ES-I3 (cell line): ENCODE data around the gene ADAR.

Source experiments
- H3K36me3 ChIP-seq: 2 replicates; pipeline ENCODE4 v1.6.1; 2013; ENCODE audit warnings: mild to moderate bottlenecking, low read length, control low read depth, moderate library complexity; ENCODE audit not compliant: insufficient read depth
- H3K4me1 ChIP-seq: 2 replicates; pipeline ENCODE4 v1.6.1; 2013; ENCODE audit warnings: mild to moderate bottlenecking, control low read depth, low read length; ENCODE audit not compliant: insufficient read depth
- H3K9ac ChIP-seq: 2 replicates; pipeline ENCODE4 v1.6.1; 2013; ENCODE audit warnings: low read depth, mild to moderate bottlenecking, low read length, moderate library complexity
- H3K9me3 ChIP-seq: 2 replicates; pipeline ENCODE4 v1.6.1; 2013; ENCODE audit warnings: mild to moderate bottlenecking, low read length, moderate library complexity; ENCODE audit not compliant: control insufficient read depth, insufficient read depth

The ADAR gene

GRCh38 chr1:154608397-154609270 is 648 bp upstream of the ADAR start:
- Histone ChIP-seq H3K9ac (peak overlapping the region; percentile 85), H3K36me3 (no peaks in the 10 kb centered on the region), H3K4me1 (peaks cover 25% of the 10 kb centered on the region), H3K9me3 (no peaks in the 10 kb centered on the region)

- no peaks in the 10 kb centered on the region for H3K36me3 ChIP-seq
- H3K4me1 ChIP-seq, result peaks cover 25% of the 10 kb centered on the region
- H3K9me3 ChIP-seq, result no peaks in the 10 kb centered on the region
- peak overlapping the region; percentile 85 for H3K9ac ChIP-seq
Measured at GRCh38 chr1:154607106-154607608, 829 bp downstream of the ADAR start.

GRCh38 chr1:154605534-154605933 is 2.5 kb downstream of the ADAR start:
- H3K36me3 ChIP-seq, result peaks cover 14% of the 10 kb centered on the region
- H3K4me1 ChIP-seq, result peaks cover 18% of the 10 kb centered on the region
- no peak overlapping the region for H3K9ac ChIP-seq
- H3K9me3 ChIP-seq, result no peaks in the 10 kb centered on the region

- no peaks in the 10 kb centered on the region for H3K9me3 ChIP-seq
- H3K36me3 ChIP-seq, result peaks cover 16% of the 10 kb centered on the region
- H3K4me1 ChIP-seq, result peaks cover 3% of the 10 kb centered on the region; the same call in 1 of the 2 replicates
- no peak overlapping the region for H3K9ac ChIP-seq
Measured at GRCh38 chr1:154603317-154603716, 4.7 kb downstream of the ADAR start.

- Histone ChIP-seq H3K9ac (no peak overlapping the region), H3K36me3 (peaks cover 30% of the 10 kb centered on the region), H3K4me1 (no peaks in the 10 kb centered on the region), H3K9me3 (no peaks in the 10 kb centered on the region)
Measured at GRCh38 chr1:154599658-154600057, 8.3 kb downstream of the ADAR start.

GRCh38 chr1:154598871-154599635 is 8.9 kb downstream of the ADAR start:
- Histone ChIP-seq H3K4me1 (no peaks in the 10 kb centered on the region), H3K9ac (no peak overlapping the region), H3K9me3 (no peaks in the 10 kb centered on the region), H3K36me3 (peaks cover 30% of the 10 kb centered on the region)

- H3K9me3 ChIP-seq, result no peaks in the 10 kb centered on the region
- no peaks in the 10 kb centered on the region for H3K4me1 ChIP-seq
- H3K36me3 ChIP-seq, result peaks cover 37% of the 10 kb centered on the region
- H3K9ac ChIP-seq, result no peak overlapping the region
Measured at GRCh38 chr1:154595621-154596020, 12.4 kb downstream of the ADAR start.

GRCh38 chr1:154594811-154595210 is 13.2 kb downstream of the ADAR start:
- Histone ChIP-seq H3K9ac (no peak overlapping the region), H3K9me3 (no peaks in the 10 kb centered on the region), H3K4me1 (no peaks in the 10 kb centered on the region), H3K36me3 (peaks cover 43% of the 10 kb centered on the region)

- Histone ChIP-seq H3K9me3 (no peaks in the 10 kb centered on the region), H3K9ac (no peak overlapping the region), H3K4me1 (no peaks in the 10 kb centered on the region), H3K36me3 (peaks cover 52% of the 10 kb centered on the region)
Measured at GRCh38 chr1:154593390-154593789, 14.6 kb downstream of the ADAR start.

GRCh38 chr1:154591206-154591605 is 16.8 kb downstream of the ADAR start:
- no peaks in the 10 kb centered on the region for H3K9me3 ChIP-seq
- H3K36me3 ChIP-seq, result peaks cover 56% of the 10 kb centered on the region
- no peaks in the 10 kb centered on the region for H3K4me1 ChIP-seq
- H3K9ac ChIP-seq, result no peak overlapping the region

GRCh38 chr1:154590756-154591155 is 17.2 kb downstream of the ADAR start:
- Histone ChIP-seq H3K36me3 (peaks cover 58% of the 10 kb centered on the region), H3K9me3 (no peaks in the 10 kb centered on the region)

GRCh38 chr1:154589780-154590179 is 18.2 kb downstream of the ADAR start:
- no peaks in the 10 kb centered on the region for H3K9me3 ChIP-seq
- H3K36me3 ChIP-seq, result peaks cover 66% of the 10 kb centered on the region
- H3K4me1 ChIP-seq, result no peaks in the 10 kb centered on the region
- H3K9ac ChIP-seq, result no peak overlapping the region

More at GRCh38 chr1:154590756-154591155, 17.2 kb downstream of the ADAR start:
- Histone ChIP-seq H3K4me1 (no peaks in the 10 kb centered on the region), H3K9ac (no peak overlapping the region)

- peaks cover 78% of the 10 kb centered on the region for H3K36me3 ChIP-seq
Measured at GRCh38 chr1:154586641-154587040, 21.3 kb downstream of the ADAR start.

GRCh38 chr1:154586231-154586630 is 21.8 kb downstream of the ADAR start:
- Histone ChIP-seq H3K36me3 (peaks cover 74% of the 10 kb centered on the region), H3K4me1 (no peaks in the 10 kb centered on the region), H3K9ac (no peak overlapping the region), H3K9me3 (no peaks in the 10 kb centered on the region)

More at GRCh38 chr1:154586641-154587040, 21.3 kb downstream of the ADAR start:
- Histone ChIP-seq H3K9ac (no peak overlapping the region), H3K9me3 (no peaks in the 10 kb centered on the region), H3K4me1 (no peaks in the 10 kb centered on the region)
